K562 (cell line): ENCODE data around the gene GFI1B. TPM values are rescaled to one million over a fixed set of nuclear protein-coding genes. Genes with fewer than 3 reads are reported as not detected.

Source experiments
- ASH1L ChIP-seq: fragments of 450-650 bp; IDR thresholded peaks from 2 replicates; pipeline ENCODE4 v1.6.1; 2018; ENCODE audit warnings: borderline replicate concordance, mild to moderate bottlenecking, low read depth; ENCODE audit not compliant: partially characterized antibody
- ATF1 ChIP-seq, 2 experiments: fragments of 450-650 bp in 1 of 2; IDR thresholded peaks; 2 replicates each; pipeline ENCODE4 v1.6.1; 2016; ENCODE audit warnings: missing compliant biosample characterization in 1 of 2, missing genetic modification characterization in 1 of 2
- CBX2 ChIP-seq: fragments of 200-600 bp; sonication (generic); IDR thresholded peaks from one replicate; pipeline ENCODE4 v1.6.1; 2012; ENCODE audit warnings: mild to moderate bottlenecking, low read length, inconsistent platforms; ENCODE audit not compliant: insufficient read depth, poor library complexity, severe bottlenecking
- CCNT2 ChIP-seq: IDR thresholded peaks from 2 replicates; pipeline ENCODE4 v1.6.1; 2011; ENCODE audit warnings: borderline replicate concordance, low read depth, mild to moderate bottlenecking, moderate library complexity, mixed read lengths, low read length; ENCODE audit not compliant: insufficient read length; ENCODE audit errors: extremely low read depth
- E2F3 ChIP-seq: fragments of 250-450 bp; sonication (Bioruptor Pico); IDR thresholded peaks from 2 replicates; pipeline ENCODE4 v1.4.0; 2020; ENCODE audit warnings: mild to moderate bottlenecking
- EZH2 ChIP-seq: IDR thresholded peaks from 2 replicates; pipeline ENCODE4 v1.6.1; 2012; ENCODE audit warnings: low read depth, mild to moderate bottlenecking, inconsistent platforms, low read length, borderline replicate concordance
- HCFC1 ChIP-seq: IDR thresholded peaks from 2 replicates; pipeline ENCODE4 v1.6.1; 2012; ENCODE audit warnings: low read depth, low read length, improper control_type of control experiment
- KLF10 ChIP-seq: fragments of 250-450 bp; sonication (Bioruptor Pico); IDR thresholded peaks from 2 replicates; pipeline ENCODE4 v1.6.1; 2021; ENCODE audit warnings: matching md5 sums
- MAFF ChIP-seq: IDR thresholded peaks from 2 replicates; pipeline ENCODE4 v1.6.1; 2012; ENCODE audit warnings: low read length, improper control_type of control experiment
- MIER1 ChIP-seq: fragments of 450-650 bp; IDR thresholded peaks from 2 replicates; pipeline ENCODE4 v1.6.1; 2016; ENCODE audit warnings: antibody characterized with exemption, mild to moderate bottlenecking, low read depth
- MYNN ChIP-seq, 2 experiments: sonication (generic); formaldehyde crosslinking in 1 of 2; IDR thresholded peaks; 2 replicates each; pipeline versions ENCODE4 v1.5.0 to v1.6.1; 2016 to 2020; ENCODE audit warnings: antibody characterized with exemption in 1 of 2, missing genetic modification reagents in 1 of 2
- NFRKB ChIP-seq: fragments of 450-650 bp; IDR thresholded peaks from 2 replicates; pipeline ENCODE4 v1.6.1; 2016; ENCODE audit warnings: low read depth
- NRF1 ChIP-seq, 2 experiments: fragments of 450-650 bp; IDR thresholded peaks in 1 of 2; conservative IDR thresholded peaks in 1 of 2; 2 replicates each; pipeline ENCODE4 v1.6.1; 2014; ENCODE audit warnings: mild to moderate bottlenecking in 2 of 2
- PHTF2 ChIP-seq: fragments of 250-450 bp; sonication (Bioruptor Pico); IDR thresholded peaks from 2 replicates; pipeline ENCODE4 v1.5.0; 2021; ENCODE audit warnings: mild to moderate bottlenecking
- PTBP1 ChIP-seq: fragments of 200-400 bp; formaldehyde crosslinking; IDR thresholded peaks from 2 replicates; pipeline ENCODE4 v1.6.1; 2017; ENCODE audit warnings: low read depth, low read length
- SMARCE1 ChIP-seq: fragments of 450-650 bp; IDR thresholded peaks from 2 replicates; pipeline ENCODE4 v1.7.1; 2016; ENCODE audit warnings: mild to moderate bottlenecking
- SP1 ChIP-seq: sonication (generic); formaldehyde crosslinking; IDR thresholded peaks from 2 replicates; pipeline ENCODE4 v1.8.1; 2022; ENCODE audit warnings: mild to moderate bottlenecking, missing genetic modification reagents
- SRSF7 ChIP-seq: fragments of 200-400 bp; formaldehyde crosslinking; optimal IDR thresholded peaks from 2 replicates; pipeline ENCODE3; 2017; ENCODE audit warnings: mild to moderate bottlenecking, low read depth, low read length
- TAF1 ChIP-seq: IDR thresholded peaks from 2 replicates; pipeline ENCODE4 v1.6.1; 2011; ENCODE audit warnings: mild to moderate bottlenecking, low read length, moderate library complexity; ENCODE audit not compliant: insufficient read depth, control insufficient read depth, severe bottlenecking; ENCODE audit errors: extremely low read depth
- TAL1 ChIP-seq: fragments of 450-650 bp; IDR thresholded peaks from 2 replicates; pipeline ENCODE4 v1.6.1; 2016; ENCODE audit warnings: mild to moderate bottlenecking
- TBP ChIP-seq: optimal IDR thresholded peaks from 2 replicates; pipeline ENCODE3; 2011; ENCODE audit warnings: low read depth, low read length, improper control_type of control experiment
- WHSC1 ChIP-seq: IDR thresholded peaks from one replicate; pipeline ENCODE4 v1.6.1; 2012; ENCODE audit warnings: low read length, control low read depth, inconsistent platforms
- ZFP1 ChIP-seq: fragments of 450-650 bp; formaldehyde crosslinking; IDR thresholded peaks from 2 replicates; pipeline ENCODE4 v1.4.0; 2020; ENCODE audit warnings: mild to moderate bottlenecking, mixed read lengths
- ZNF253 ChIP-seq: fragments of 250-450 bp; sonication (Bioruptor Pico); conservative IDR thresholded peaks from 2 replicates; pipeline ENCODE4 v1.6.1; 2021; ENCODE audit warnings: mild to moderate bottlenecking
- ZNF347 ChIP-seq: fragments of 450-650 bp; formaldehyde crosslinking; IDR thresholded peaks from 2 replicates; pipeline ENCODE4 v1.4.0; 2020; ENCODE audit warnings: low read depth, mild to moderate bottlenecking, moderate library complexity
- ZNF507 ChIP-seq: conservative IDR thresholded peaks from 2 replicates; pipeline ENCODE4 v1.6.1; 2017; ENCODE audit warnings: missing genetic modification characterization, missing compliant biosample characterization
- polyA plus RNA-seq, 8 experiments: library from polyadenylated mRNA; depleted of rRNA in 4 of 8; stranded (reverse) in 5 of 8; unstranded in 3 of 8; fragments of >200 nt; fragmentation: Nextera tagmentation in 2 of 8; fragmentation: Illumina TruSeq in 1 of 8; extraction: Ambion mirVana in 2 of 8; extraction: Trizol in 1 of 8; gene quantifications; 2 replicates each; pipeline versions ENCODE4 v1.2.1 to v1.2.3, GENCODE V29; 2011 to 2014; ENCODE audit warnings: inconsistent platforms in 1 of 8, missing spikeins in 1 of 8
- total RNA-seq, 7 experiments: library from RNA; depleted of rRNA in 6 of 7; stranded (reverse); fragments of >200 nt in 6 of 7; fragmentation: Illumina TruSeq in 2 of 7; extraction: Trizol in 2 of 7; gene quantifications; 2 replicates each; pipeline versions ENCODE4 v1.2.1 to v1.2.3, GENCODE V29; 2011 to 2021; ENCODE audit warnings: low replicate concordance in 1 of 7
- TF ChIP-seq, protein P1 (sequence below): sonication (generic); formaldehyde crosslinking; IDR thresholded peaks from 2 replicates; pipeline ENCODE4 v1.8.1; 2023; ENCODE audit warnings: mild to moderate bottlenecking, missing genetic modification reagents
- TF ChIP-seq, protein P2 (sequence below): fragments of 250-450 bp; sonication (Bioruptor Pico); IDR thresholded peaks from 2 replicates; pipeline ENCODE4 v1.6.1; 2021; ENCODE audit warnings: mild to moderate bottlenecking
- TF ChIP-seq, protein P3 (sequence below): sonication (generic); formaldehyde crosslinking; IDR thresholded peaks from 2 replicates; pipeline ENCODE4 v1.8.1; 2022; ENCODE audit warnings: missing genetic modification reagents

GFI1B gene
- total and polyA plus RNA-seq, 9 of the 15 experiments (the other 6 are each of a cell fraction or from before 2014, with no cell fraction given), result 8.0 to 75.7 (median 34.5) TPM

DNA sequence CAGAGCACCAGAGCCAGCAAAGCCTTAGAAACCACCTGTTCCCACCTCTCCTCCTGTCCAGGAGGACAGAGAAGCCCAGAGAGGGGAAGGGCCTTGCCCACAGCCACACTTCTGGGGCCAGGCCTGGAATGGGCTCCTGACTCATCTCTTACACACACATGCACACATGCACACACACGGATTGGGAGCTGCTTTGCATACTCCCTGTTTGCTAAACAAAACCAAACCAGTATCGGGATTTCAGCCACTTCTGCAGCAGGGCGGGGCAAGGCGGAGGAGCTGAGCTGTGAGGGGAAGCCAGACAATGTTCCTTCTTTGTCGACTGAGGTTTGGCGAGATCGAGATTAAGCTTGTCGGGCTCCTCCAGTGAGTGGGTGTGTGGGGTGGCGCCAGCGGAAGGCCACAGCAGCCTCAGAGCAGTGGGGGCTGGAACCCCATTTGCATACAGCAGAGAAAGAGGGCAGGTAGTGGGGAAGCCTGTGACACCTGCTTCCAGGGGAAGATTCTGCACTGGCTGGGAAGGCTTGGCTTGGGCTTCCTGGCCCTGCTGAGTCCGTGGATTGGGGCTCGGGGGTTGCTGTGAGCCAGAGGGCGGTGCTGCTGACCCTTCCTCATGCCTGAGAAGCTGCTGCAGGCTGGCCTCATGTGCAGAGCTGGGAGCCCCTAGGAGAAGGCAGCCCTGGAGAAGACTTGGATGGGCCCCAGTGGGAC, 16.1 kb downstream of the GFI1B start (continued):
- TF ChIP-seq EZH2 (no peak), CBX2 (no peak), NRF1 (conservative IDR thresholded peaks at IDR 0.05 in 1 of 2, IDR thresholded peaks at IDR 0.05 in 1 of 2) (peak; percentile 60 to 70), MAFF (no peak), SP1 (CRISPR knock-in tag) (peak; percentile 58), ZFP1 (CRISPR knock-in tag) (no peak), PHTF2 (CRISPR knock-in tag) (no peak), SMARCE1 (peak; percentile 61), KLF10 (CRISPR knock-in tag) (no peak), ZNF253 (no peak), ATF1 (CRISPR knock-in tag; IDR thresholded peaks at IDR 0.05) (no peak), ATF1 (tag; IDR thresholded peaks at IDR 0.05) (peak; percentile 48; the same call in 1 of the 2 replicates), ASH1L (no peak), ZNF507 (tag) (no peak), SRSF7 (no peak), E2F3 (CRISPR knock-in tag) (no peak), HCFC1 (no peak), NFRKB (no peak), TAL1 (peak; percentile 70), MIER1 (no peak), CCNT2 (peak; percentile 81), WHSC1 (no peak), MYNN (IDR thresholded peaks at IDR 0.05) (peak; percentile 92), MYNN (CRISPR knock-in tag; IDR thresholded peaks at IDR 0.05) (no peak), TBP (peak; percentile 42), TAF1 (no peak), PTBP1 (no peak), ZNF347 (no peak)
- TF ChIP-seq, protein P1, sequence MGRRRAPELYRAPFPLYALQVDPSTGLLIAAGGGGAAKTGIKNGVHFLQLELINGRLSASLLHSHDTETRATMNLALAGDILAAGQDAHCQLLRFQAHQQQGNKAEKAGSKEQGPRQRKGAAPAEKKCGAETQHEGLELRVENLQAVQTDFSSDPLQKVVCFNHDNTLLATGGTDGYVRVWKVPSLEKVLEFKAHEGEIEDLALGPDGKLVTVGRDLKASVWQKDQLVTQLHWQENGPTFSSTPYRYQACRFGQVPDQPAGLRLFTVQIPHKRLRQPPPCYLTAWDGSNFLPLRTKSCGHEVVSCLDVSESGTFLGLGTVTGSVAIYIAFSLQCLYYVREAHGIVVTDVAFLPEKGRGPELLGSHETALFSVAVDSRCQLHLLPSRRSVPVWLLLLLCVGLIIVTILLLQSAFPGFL (CRISPR knock-in tag), result no peak
- TF ChIP-seq, protein P2, sequence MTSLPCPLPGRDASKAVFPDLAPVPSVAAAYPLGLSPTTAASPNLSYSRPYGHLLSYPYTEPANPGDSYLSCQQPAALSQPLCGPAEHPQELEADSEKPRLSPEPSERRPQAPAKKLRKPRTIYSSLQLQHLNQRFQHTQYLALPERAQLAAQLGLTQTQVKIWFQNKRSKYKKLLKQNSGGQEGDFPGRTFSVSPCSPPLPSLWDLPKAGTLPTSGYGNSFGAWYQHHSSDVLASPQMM, result no peak
- TF ChIP-seq, protein P3, sequence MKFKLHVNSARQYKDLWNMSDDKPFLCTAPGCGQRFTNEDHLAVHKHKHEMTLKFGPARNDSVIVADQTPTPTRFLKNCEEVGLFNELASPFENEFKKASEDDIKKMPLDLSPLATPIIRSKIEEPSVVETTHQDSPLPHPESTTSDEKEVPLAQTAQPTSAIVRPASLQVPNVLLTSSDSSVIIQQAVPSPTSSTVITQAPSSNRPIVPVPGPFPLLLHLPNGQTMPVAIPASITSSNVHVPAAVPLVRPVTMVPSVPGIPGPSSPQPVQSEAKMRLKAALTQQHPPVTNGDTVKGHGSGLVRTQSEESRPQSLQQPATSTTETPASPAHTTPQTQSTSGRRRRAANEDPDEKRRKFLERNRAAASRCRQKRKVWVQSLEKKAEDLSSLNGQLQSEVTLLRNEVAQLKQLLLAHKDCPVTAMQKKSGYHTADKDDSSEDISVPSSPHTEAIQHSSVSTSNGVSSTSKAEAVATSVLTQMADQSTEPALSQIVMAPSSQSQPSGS (CRISPR knock-in tag), result no peak
